IPS-15b (cell line): ENCODE results near the gene NPBWR2.
"Not testable (repeated sequence)": the region's sequence is repeated elsewhere in the genome, so short reads cannot be mapped to it uniquely, and the experiment has no call there.

Experiments
- H3K27me3 ChIP-seq: one replicate; pipeline ENCODE4 v1.6.1; 2013; ENCODE audit warnings: low read length; ENCODE audit not compliant: control insufficient read depth, insufficient read depth
- H3K36me3 ChIP-seq: one replicate; pipeline ENCODE4 v1.6.1; 2013; ENCODE audit warnings: low read length; ENCODE audit not compliant: control insufficient read depth, insufficient read depth
- H3K4me1 ChIP-seq: one replicate; pipeline ENCODE4 v1.6.1; 2013; ENCODE audit warnings: mild to moderate bottlenecking, low read length; ENCODE audit not compliant: control insufficient read depth, insufficient read depth
- H3K4me3 ChIP-seq: one replicate; pipeline ENCODE4 v1.5.1; 2013; ENCODE audit warnings: low read depth, low read length
- H3K9ac ChIP-seq: one replicate; pipeline ENCODE4 v1.6.1; 2013; ENCODE audit warnings: low read depth, mild to moderate bottlenecking, low read length
- H3K9me3 ChIP-seq: one replicate; pipeline ENCODE4 v1.6.1; 2013; ENCODE audit warnings: mild to moderate bottlenecking, low read length; ENCODE audit not compliant: control insufficient read depth, insufficient read depth

Gene NPBWR2

DNA sequence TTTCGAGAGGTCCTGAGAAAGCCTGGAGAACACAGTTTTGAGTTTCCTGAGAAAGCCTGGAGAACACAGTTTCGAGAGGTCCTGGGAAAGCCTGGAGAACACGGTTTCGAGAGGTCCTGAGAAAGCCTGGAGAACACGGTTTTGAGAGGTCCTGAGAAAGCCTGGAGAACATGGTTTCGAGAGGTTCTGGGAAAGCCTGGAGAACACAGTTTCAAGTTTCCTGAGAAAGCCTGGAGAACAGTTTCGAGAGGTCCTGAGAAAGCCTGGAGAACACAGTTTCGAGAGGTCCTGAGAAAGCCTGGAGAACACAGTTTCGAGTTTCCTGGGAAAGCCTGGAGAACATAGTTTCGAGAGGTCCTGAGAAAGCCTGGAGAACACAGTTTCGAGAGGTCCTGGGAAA, 16.2 kb upstream of the NPBWR2 start:
- H3K9me3 ChIP-seq, H3K4me3 ChIP-seq, H3K36me3 ChIP-seq, H3K4me1 ChIP-seq, H3K9ac ChIP-seq, H3K27me3 ChIP-seq: not testable (repeated sequence)

DNA sequence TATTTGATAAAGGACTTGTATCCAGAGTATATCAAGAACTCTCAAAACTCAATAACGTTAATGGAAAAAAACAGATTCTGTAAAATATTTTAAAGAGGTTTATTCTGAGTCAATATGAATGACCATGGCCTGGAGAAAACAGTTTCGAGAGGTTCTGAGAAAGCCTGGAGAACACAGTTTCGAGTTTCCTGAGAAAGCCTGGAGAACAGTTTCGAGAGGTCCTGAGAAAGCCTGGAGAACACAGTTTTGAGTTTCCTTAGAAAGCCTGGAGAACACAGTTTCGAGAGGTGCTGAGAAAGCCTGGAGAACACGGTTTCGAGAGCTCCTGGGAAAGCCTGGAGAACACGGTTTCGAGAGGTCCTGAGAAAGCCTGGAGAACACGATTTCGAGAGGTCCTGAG, 15.6 kb upstream of the NPBWR2 start:
- H3K27me3 ChIP-seq, H3K9ac ChIP-seq, H3K36me3 ChIP-seq, H3K9me3 ChIP-seq, H3K4me3 ChIP-seq, H3K4me1 ChIP-seq: not testable (repeated sequence)

GRCh38 chr20:64121586-64121985, 14.2 kb upstream of the NPBWR2 start:
- Histone ChIP-seq H3K4me1 (no peaks in the 10 kb centered on the region), H3K9me3 (no peaks in the 10 kb centered on the region), H3K4me3 (no peak overlapping the region), H3K36me3 (no peaks in the 10 kb centered on the region), H3K9ac (no peak overlapping the region), H3K27me3 (no peaks in the 10 kb centered on the region)

- no peaks in the 10 kb centered on the region for H3K9me3 ChIP-seq
- no peak overlapping the region for H3K4me3 ChIP-seq
- H3K36me3 ChIP-seq: no peaks in the 10 kb centered on the region
- no peak overlapping the region for H3K9ac ChIP-seq
- no peaks in the 10 kb centered on the region for H3K27me3 ChIP-seq
- H3K4me1 ChIP-seq: no peaks in the 10 kb centered on the region
Measured at GRCh38 chr20:64119681-64120341, 12.4 kb upstream of the NPBWR2 start.

GRCh38 chr20:64119301-64119680, 11.9 kb upstream of the NPBWR2 start:
- Histone ChIP-seq H3K4me3 (no peak overlapping the region), H3K9ac (no peak overlapping the region), H3K36me3 (no peaks in the 10 kb centered on the region)

GRCh38 chr20:64117432-64117777, 10.0 kb upstream of the NPBWR2 start:
- H3K9ac ChIP-seq, H3K4me3 ChIP-seq, H3K9me3 ChIP-seq, H3K27me3 ChIP-seq, H3K36me3 ChIP-seq, H3K4me1 ChIP-seq: not testable (repeated sequence)

More at GRCh38 chr20:64119301-64119680, 11.9 kb upstream of the NPBWR2 start:
- H3K4me1 ChIP-seq: no peaks in the 10 kb centered on the region
- H3K27me3 ChIP-seq: no peaks in the 10 kb centered on the region
- no peaks in the 10 kb centered on the region for H3K9me3 ChIP-seq

DNA sequence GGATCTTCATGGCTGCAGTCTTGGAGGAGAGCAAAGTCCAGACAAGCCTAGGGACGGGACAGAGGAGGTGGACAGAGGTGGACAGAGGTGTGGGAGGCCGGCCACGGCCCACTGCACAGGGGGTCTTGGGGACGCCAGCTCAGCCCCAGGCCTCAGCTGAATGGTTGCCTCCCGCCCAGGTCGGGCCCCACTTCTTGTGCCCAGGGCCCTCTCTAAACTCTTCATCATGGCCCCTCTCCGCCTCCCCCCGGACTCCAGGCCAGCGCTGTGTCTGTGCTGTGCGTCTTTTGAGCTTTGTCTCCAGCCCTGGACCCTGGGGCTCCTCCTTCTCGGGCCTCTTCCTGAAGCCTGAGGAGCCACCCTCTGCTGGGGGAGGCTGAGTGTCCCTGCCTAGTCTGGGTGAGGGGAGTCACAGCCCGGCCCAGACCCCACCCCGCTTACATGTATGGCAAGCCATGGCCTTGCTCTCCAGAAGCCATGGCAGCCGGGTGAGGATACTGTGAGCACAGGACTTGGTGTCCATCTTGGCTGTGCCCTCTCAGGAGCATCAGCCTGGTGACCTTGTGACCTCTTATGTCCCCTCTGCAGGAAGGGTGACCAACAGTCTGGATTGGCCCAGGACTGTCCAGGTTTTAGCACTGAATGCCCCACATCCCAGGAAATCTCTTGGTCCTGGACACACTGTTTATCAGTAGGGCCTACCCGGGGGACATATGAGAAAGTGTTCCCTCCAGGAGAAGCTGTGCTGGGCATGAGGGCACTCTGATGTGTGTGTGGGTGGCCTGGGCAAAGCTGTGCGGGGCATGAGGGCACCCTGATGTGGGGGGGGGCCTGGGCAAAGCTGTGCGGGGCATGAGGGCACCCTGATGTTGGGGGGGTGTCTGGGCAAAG, 9.4 kb upstream of the NPBWR2 start:
- no peaks in the 10 kb centered on the region for H3K27me3 ChIP-seq
- H3K36me3 ChIP-seq: no peaks in the 10 kb centered on the region
- H3K4me3 ChIP-seq: no peak overlapping the region
- no peaks in the 10 kb centered on the region for H3K9me3 ChIP-seq
- H3K4me1 ChIP-seq: no peaks in the 10 kb centered on the region
- no peak overlapping the region for H3K9ac ChIP-seq

- H3K4me1 ChIP-seq: no peaks in the 10 kb centered on the region
- H3K27me3 ChIP-seq: no peaks in the 10 kb centered on the region
- no peaks in the 10 kb centered on the region for H3K9me3 ChIP-seq
- H3K9ac ChIP-seq: no peak overlapping the region
- H3K4me3 ChIP-seq: no peak overlapping the region
- H3K36me3 ChIP-seq: no peaks in the 10 kb centered on the region
Measured at GRCh38 chr20:64116016-64116415, 8.7 kb upstream of the NPBWR2 start.

- no peaks in the 10 kb centered on the region for H3K4me1 ChIP-seq
- H3K9ac ChIP-seq: no peak overlapping the region
- H3K27me3 ChIP-seq: no peaks in the 10 kb centered on the region
- no peaks in the 10 kb centered on the region for H3K9me3 ChIP-seq
- no peaks in the 10 kb centered on the region for H3K36me3 ChIP-seq
- H3K4me3 ChIP-seq: no peak overlapping the region
Measured at GRCh38 chr20:64115171-64115911, 8.0 kb upstream of the NPBWR2 start.

DNA sequence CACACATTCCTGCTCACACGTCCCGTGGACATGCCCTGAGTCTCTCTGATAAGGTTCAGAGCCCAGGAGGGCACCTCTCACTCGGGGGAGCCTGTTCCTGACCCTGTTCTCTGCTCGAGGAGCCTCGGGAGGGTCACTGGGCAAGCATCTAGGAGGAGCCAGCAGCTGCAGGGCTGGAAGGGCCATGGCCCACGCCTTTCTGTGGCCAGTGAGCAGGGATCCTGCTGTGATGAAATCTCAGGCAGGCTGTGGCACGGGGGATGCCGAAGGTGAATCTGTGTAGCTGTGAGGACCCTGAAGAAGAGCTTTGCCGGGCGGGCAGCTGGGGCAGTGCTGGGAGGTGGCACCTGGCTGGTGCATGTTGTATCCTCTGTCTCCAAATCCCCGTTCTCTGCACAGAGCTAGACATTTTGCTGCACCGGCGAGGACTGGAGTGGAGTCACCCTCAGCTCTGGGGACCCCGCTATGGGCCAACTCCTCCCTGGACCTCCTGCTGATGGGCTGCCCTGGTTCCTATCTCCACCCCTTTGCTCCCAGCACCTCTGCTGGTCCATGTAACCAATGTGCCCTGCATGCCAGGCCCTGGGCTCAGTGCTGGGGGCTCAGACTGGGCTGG, 7.1 kb upstream of the NPBWR2 start:
- H3K4me1 ChIP-seq: no peaks in the 10 kb centered on the region
- no peaks in the 10 kb centered on the region for H3K36me3 ChIP-seq
- no peak overlapping the region for H3K4me3 ChIP-seq
- no peaks in the 10 kb centered on the region for H3K9me3 ChIP-seq
- H3K27me3 ChIP-seq: no peaks in the 10 kb centered on the region
- no peak overlapping the region for H3K9ac ChIP-seq

DNA sequence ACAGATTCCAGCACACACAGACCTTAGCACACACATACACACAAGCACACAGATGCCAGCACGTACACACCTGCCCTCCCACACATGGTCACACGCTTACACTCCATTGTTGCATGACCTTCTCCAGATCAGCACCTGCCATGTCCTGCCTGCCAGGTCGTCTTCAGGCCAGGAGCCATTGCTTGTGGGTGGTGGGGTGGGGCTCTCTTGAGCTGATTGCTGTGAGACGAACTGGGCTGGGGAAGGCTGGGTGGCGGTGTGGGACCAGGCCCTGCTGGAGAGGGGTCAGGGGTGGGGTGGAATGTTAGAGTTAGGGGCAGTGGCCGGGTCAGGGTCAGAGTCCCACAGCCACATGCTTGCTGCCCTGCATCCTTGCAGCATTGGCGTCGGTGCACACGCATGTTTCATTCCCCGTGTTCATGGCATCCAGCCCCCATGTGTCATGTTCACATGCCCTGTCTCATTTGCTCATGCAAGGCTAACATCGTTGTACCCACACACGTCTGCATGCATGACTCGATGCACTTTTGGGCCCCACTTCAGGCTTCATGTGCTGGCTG, 6.5 kb upstream of the NPBWR2 start:
- Histone ChIP-seq H3K9ac (no peak overlapping the region), H3K36me3 (no peaks in the 10 kb centered on the region), H3K9me3 (no peaks in the 10 kb centered on the region), H3K4me1 (no peaks in the 10 kb centered on the region), H3K4me3 (no peak overlapping the region), H3K27me3 (no peaks in the 10 kb centered on the region)
